ENCODE results near the gene C10orf105. TPM values are rescaled to one million over a fixed set of nuclear protein-coding genes. Genes with fewer than 3 reads are reported as not detected.
A peak's percentile ranks its signal among the peaks of the same experiment; 100 is the strongest.

C10orf105 gene
- total RNA-seq, 1 experiment from 2014 or later: not detected

- ATAC-seq: no peak
Measured at GRCh38 chr10:71687077-71687476, 32.5 kb downstream of the C10orf105 start.

GRCh38 chr10:71685554-71686232, 33.9 kb downstream of the C10orf105 start:
- DNase-seq (no peak), ATAC-seq (no peak)
- H3K4me2 ChIP-seq (ENCODE audit: low read length): no peak overlapping the region
- no peaks in the 10 kb centered on the region for H3K9me2 ChIP-seq (replicated peaks; ENCODE audit: low read length)
- H3K79me2 ChIP-seq (ENCODE audit: low read length): no peaks in the 10 kb centered on the region
- no peak overlapping the region for H3K27ac ChIP-seq (ENCODE audit: low read length)
- H3K9ac ChIP-seq (ENCODE audit: low read length): no peak overlapping the region
- no peaks in the 10 kb centered on the region for H4K20me1 ChIP-seq (ENCODE audit: low read length)
- no peak overlapping the region for H3K4me3 ChIP-seq (ENCODE audit: low read length)
- H3F3A ChIP-seq (ENCODE audit: low read length, unreplicated experiment): no peaks in the 10 kb centered on the region
- no peak overlapping the region for H2AFZ ChIP-seq (ENCODE audit: low read length)
- CTCF ChIA-PET: no interaction called here
- intact Hi-C loops (cut with micrococcal nuclease): no loop called here
- no peaks in the 10 kb centered on the region for H3K4me1 ChIP-seq (ENCODE audit: insufficient read depth, low read length)
- TF ChIP-seq CTCF (conservative IDR thresholded peaks at IDR 0.05; ENCODE audit: low read depth, low read length) (no peak), EZH2 (IDR thresholded peaks at IDR 0.05; ENCODE audit: low read length, unreplicated experiment) (no peak), EZH2phosphoT487 (IDR thresholded peaks at IDR 0.05; ENCODE audit: borderline replicate concordance, low read length) (no peak)
- no TSS peak for BruUV-seq (replicated peaks)
- POLR2A ChIA-PET (ENCODE audit: unreplicated experiment): no interaction called here
- no peaks in the 10 kb centered on the region; the same call in 1 of the 2 replicates for H3K27me3 ChIP-seq (ENCODE audit: low read length)
- no peaks in the 10 kb centered on the region for H3K36me3 ChIP-seq (ENCODE audit: low read depth, low read length)
- no peaks in the 10 kb centered on the region for H3K9me3 ChIP-seq (ENCODE audit: low read length)

More at GRCh38 chr10:71687077-71687476, 32.5 kb downstream of the C10orf105 start:
- H2AFZ ChIP-seq (ENCODE audit: low read length): no peak overlapping the region
- H3K27ac ChIP-seq (ENCODE audit: low read length): no peak overlapping the region
- H3K4me2 ChIP-seq (ENCODE audit: low read length): no peak overlapping the region
- TF ChIP-seq CTCF (conservative IDR thresholded peaks at IDR 0.05; ENCODE audit: low read depth, low read length) (no peak), EZH2 (IDR thresholded peaks at IDR 0.05; ENCODE audit: low read length, unreplicated experiment) (no peak), EZH2phosphoT487 (IDR thresholded peaks at IDR 0.05; ENCODE audit: borderline replicate concordance, low read length) (no peak)
- H3F3A ChIP-seq (ENCODE audit: low read length, unreplicated experiment): no peaks in the 10 kb centered on the region
- no peaks in the 10 kb centered on the region for H4K20me1 ChIP-seq (ENCODE audit: low read length)
- BruUV-seq (replicated peaks): no TSS peak
- no peak overlapping the region for H3K9ac ChIP-seq (ENCODE audit: low read length)
- no peaks in the 10 kb centered on the region for H3K4me1 ChIP-seq (ENCODE audit: insufficient read depth, low read length)
- no peaks in the 10 kb centered on the region for H3K9me2 ChIP-seq (replicated peaks; ENCODE audit: low read length)
- H3K4me3 ChIP-seq (ENCODE audit: low read length): no peak overlapping the region
- no peaks in the 10 kb centered on the region; the same call in 1 of the 2 replicates for H3K27me3 ChIP-seq (ENCODE audit: low read length)
- ChIA-PET CTCF (no interaction called here), POLR2A (ENCODE audit: unreplicated experiment) (no interaction called here)
- intact Hi-C loops (cut with micrococcal nuclease): no loop called here
- no peaks in the 10 kb centered on the region for H3K79me2 ChIP-seq (ENCODE audit: low read length)
- H3K36me3 ChIP-seq (ENCODE audit: low read depth, low read length): no peaks in the 10 kb centered on the region
- no peak for DNase-seq
- H3K9me3 ChIP-seq (ENCODE audit: low read length): no peaks in the 10 kb centered on the region

GRCh38 chr10:71684356-71685173, 35.0 kb downstream of the C10orf105 start:
- H3K4me1 ChIP-seq (ENCODE audit: insufficient read depth, low read length): no peaks in the 10 kb centered on the region
- no peaks in the 10 kb centered on the region for H3F3A ChIP-seq (ENCODE audit: low read length, unreplicated experiment)
- H3K9ac ChIP-seq (ENCODE audit: low read length): no peak overlapping the region
- H3K9me3 ChIP-seq (ENCODE audit: low read length): no peaks in the 10 kb centered on the region
- H3K27me3 ChIP-seq (ENCODE audit: low read length): no peaks in the 10 kb centered on the region; the same call in 1 of the 2 replicates
- H3K36me3 ChIP-seq (ENCODE audit: low read depth, low read length): no peaks in the 10 kb centered on the region
- H3K79me2 ChIP-seq (ENCODE audit: low read length): no peaks in the 10 kb centered on the region
- BruUV-seq (replicated peaks): no TSS peak
- H3K4me3 ChIP-seq (ENCODE audit: low read length): no peak overlapping the region
- no peaks in the 10 kb centered on the region for H4K20me1 ChIP-seq (ENCODE audit: low read length)
- CTCF ChIA-PET: no interaction called here
- no peaks in the 10 kb centered on the region for H3K9me2 ChIP-seq (replicated peaks; ENCODE audit: low read length)
- TF ChIP-seq CTCF (conservative IDR thresholded peaks at IDR 0.05; ENCODE audit: low read depth, low read length) (peak; percentile 18; the same call in 1 of the 2 replicates), EZH2phosphoT487 (IDR thresholded peaks at IDR 0.05; ENCODE audit: borderline replicate concordance, low read length) (no peak), EZH2 (IDR thresholded peaks at IDR 0.05; ENCODE audit: low read length, unreplicated experiment) (no peak)
- no peak overlapping the region for H3K4me2 ChIP-seq (ENCODE audit: low read length)
- ATAC-seq: no peak
- DNase-seq: peak; percentile 15
- no peak overlapping the region for H2AFZ ChIP-seq (ENCODE audit: low read length)
- H3K27ac ChIP-seq (ENCODE audit: low read length): no peak overlapping the region
- POLR2A ChIA-PET (ENCODE audit: unreplicated experiment): no interaction called here
- intact Hi-C loops (cut with micrococcal nuclease): no loop called here

Data from PC-3 (cell line).